NB4 (cell line): ENCODE measurements around the gene STX4.
A peak's percentile ranks its signal among the peaks of the same experiment; 100 is the strongest.

Experiments
- DNase-seq: peaks from one replicate; pipeline ENCODE4 v3.0.0; 2010; ENCODE audit warnings: low read depth
- H3K4me3 ChIP-seq: one replicate; pipeline ENCODE4 v1.5.1; 2011; ENCODE audit warnings: mild to moderate bottlenecking, low read depth, low read length, moderate library complexity
- CTCF ChIP-seq: IDR thresholded peaks from one replicate; pipeline ENCODE4 v1.5.1; 2012; ENCODE audit warnings: low read depth, low read length
- MYC ChIP-seq: IDR thresholded peaks from 2 replicates; pipeline ENCODE4 v1.6.1; 2011; ENCODE audit warnings: low read depth, low read length
- POLR2A ChIP-seq: IDR thresholded peaks from 2 replicates; pipeline ENCODE4 v1.6.1; 2011; ENCODE audit warnings: mild to moderate bottlenecking; ENCODE audit not compliant: insufficient read length; ENCODE audit errors: extremely low read depth
- TF ChIP-seq, protein P1 (sequence below): IDR thresholded peaks from 2 replicates; pipeline ENCODE4 v1.6.1; 2011; ENCODE audit warnings: low read depth, low read length

The STX4 gene

GRCh38 chr16:31042866-31043265 is 9.5 kb downstream of the STX4 start:
- TF ChIP-seq CTCF: no peak
- TF ChIP-seq POLR2A: no peak
- TF ChIP-seq, protein P1, sequence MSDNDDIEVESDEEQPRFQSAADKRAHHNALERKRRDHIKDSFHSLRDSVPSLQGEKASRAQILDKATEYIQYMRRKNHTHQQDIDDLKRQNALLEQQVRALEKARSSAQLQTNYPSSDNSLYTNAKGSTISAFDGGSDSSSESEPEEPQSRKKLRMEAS: no peak
- no peak for TF ChIP-seq MYC
- no peak overlapping the region for H3K4me3 ChIP-seq
- no peak for DNase-seq

DNA sequence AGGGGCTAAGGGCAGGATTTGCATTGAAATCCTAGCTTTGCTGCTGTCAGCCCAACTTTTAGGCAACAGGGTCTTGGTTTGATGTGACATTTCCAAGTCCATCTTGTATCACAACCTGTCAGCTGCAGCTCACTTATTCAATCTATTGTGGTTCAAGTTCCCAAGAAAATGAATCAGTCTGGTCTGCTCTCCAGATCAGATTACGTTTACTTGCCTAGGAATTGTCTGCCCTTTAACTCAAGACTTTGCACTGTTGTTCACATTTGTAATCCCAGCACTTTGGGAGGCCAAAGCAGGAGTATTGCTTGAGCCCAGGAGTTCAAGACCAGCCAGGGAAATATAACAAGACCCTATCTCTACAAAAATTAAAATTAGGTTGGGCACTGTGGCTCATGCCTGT is 10.0 kb downstream of the STX4 start:
- no peak overlapping the region for H3K4me3 ChIP-seq
- TF ChIP-seq, protein P1: no peak
- TF ChIP-seq MYC: no peak
- no peak for TF ChIP-seq POLR2A
- DNase-seq: no peak

GRCh38 chr16:31043898-31044481 is 10.6 kb downstream of the STX4 start:
- TF ChIP-seq MYC: no peak
- no peak for TF ChIP-seq POLR2A
- TF ChIP-seq, protein P1: no peak
- TF ChIP-seq CTCF: no peak

DNA sequence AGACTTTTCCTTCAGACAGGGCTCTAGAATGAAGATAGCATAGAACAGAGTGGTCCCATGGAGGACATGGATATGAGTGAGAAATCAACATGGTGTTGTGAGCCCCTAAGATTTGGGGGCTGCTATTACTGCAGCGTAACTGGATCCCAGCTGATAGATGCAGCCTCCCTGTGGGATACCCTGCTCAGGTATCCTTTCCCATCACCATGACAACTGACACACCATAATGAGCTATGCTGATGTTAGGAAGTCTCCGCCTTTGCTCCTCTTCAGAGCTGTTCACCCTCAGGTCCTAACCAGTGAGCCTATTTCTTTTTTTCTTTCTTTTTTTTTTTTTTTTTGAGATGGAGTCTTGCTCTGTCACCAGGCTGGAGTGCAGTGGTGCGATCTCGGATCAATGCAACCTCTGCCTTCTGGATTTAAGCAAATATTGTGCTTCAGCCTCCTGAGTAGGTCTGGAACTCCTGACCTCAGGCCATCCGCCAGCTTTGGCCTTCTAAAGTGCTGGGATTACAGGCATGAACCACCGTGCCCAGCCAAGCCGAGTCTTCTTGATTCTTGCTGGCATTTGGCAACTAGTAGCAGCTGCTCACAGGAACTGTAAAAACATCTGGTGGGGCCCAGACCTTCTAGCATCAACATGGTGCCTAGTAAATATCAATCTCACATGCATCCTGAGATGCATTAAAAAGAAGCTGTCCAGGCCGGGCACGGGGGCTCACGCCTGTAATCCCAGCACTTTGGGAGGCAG is 17.1 kb downstream of the STX4 start:
- DNase-seq: no peak
- H3K4me3 ChIP-seq: no peak overlapping the region
- TF ChIP-seq MYC (no peak), CTCF (no peak), POLR2A (no peak)
- TF ChIP-seq, protein P1: no peak

More at GRCh38 chr16:31043898-31044481, 10.6 kb downstream of the STX4 start:
- DNase-seq: no peak
- no peak overlapping the region for H3K4me3 ChIP-seq

- TF ChIP-seq POLR2A: no peak
- no peak overlapping the region for H3K4me3 ChIP-seq
- DNase-seq: peak; percentile 67
These were observed 18.8 kb downstream of the STX4 start for GRCh38 chr16:31052114-31052513.

GRCh38 chr16:31055613-31056012 is 22.3 kb downstream of the STX4 start:
- DNase-seq: no peak
- TF ChIP-seq POLR2A: no peak
- TF ChIP-seq MYC: no peak
- TF ChIP-seq, protein P1: no peak
- no peak for TF ChIP-seq CTCF
- H3K4me3 ChIP-seq: no peak overlapping the region
